WI38 (cell line): ENCODE measurements around the gene C14orf93.
"Not testable (repeated sequence)": the region's sequence is repeated elsewhere in the genome, so short reads cannot be mapped to it uniquely, and the experiment has no call there.

Experiments used
- H3K4me3 ChIP-seq: 2 replicates; pipeline ENCODE4 v1.5.1; 2011; ENCODE audit warnings: low read depth, mild to moderate bottlenecking, control low read depth, low read length
- CTCF ChIP-seq: IDR thresholded peaks from 2 replicates; pipeline ENCODE4 v1.5.1; 2012; ENCODE audit warnings: low read depth, mild to moderate bottlenecking, control low read depth, low read length

Gene C14orf93

GRCh38 chr14:23006544-23007419 is 3.2 kb downstream of the C14orf93 start:
- no peak for TF ChIP-seq CTCF
- peak overlapping the region; percentile 74 for H3K4me3 ChIP-seq

- TF ChIP-seq CTCF, result no peak
- peak overlapping the region; percentile 74 for H3K4me3 ChIP-seq
Observed at GRCh38 chr14:23006188-23006534, 3.8 kb downstream of the C14orf93 start.

- H3K4me3 ChIP-seq, result no peak overlapping the region
- no peak for TF ChIP-seq CTCF
Observed at GRCh38 chr14:23005451-23006187, 4.3 kb downstream of the C14orf93 start.

GRCh38 chr14:23004274-23004673 is 5.7 kb downstream of the C14orf93 start:
- H3K4me3 ChIP-seq, result not testable (repeated sequence)

- H3K4me3 ChIP-seq, result no peak overlapping the region
- no peak for TF ChIP-seq CTCF
Observed at GRCh38 chr14:23002592-23002991, 7.4 kb downstream of the C14orf93 start.

- TF ChIP-seq CTCF, result no peak
- H3K4me3 ChIP-seq, result no peak overlapping the region
Observed at GRCh38 chr14:23000860-23001259, 9.1 kb downstream of the C14orf93 start.

- no peak for TF ChIP-seq CTCF
- H3K4me3 ChIP-seq, result no peak overlapping the region
Observed at GRCh38 chr14:22998329-22999012, 11.5 kb downstream of the C14orf93 start.
